ENCODE measurements around the gene SULT2B1.

SULT2B1 gene

GRCh38 chr19:48635966-48636858 is 84.2 kb downstream of the SULT2B1 start:
- no peak for DNase-seq (ENCODE audit: low read depth)
- peak overlapping the region; percentile 60 for H3K4me3 ChIP-seq (replicated peaks; ENCODE audit: low read depth, low read length)
- no peak for TF ChIP-seq CTCF (IDR thresholded peaks at IDR 0.05; ENCODE audit: low read length, missing control alignments)

GRCh38 chr19:48636859-48637448 is 85.0 kb downstream of the SULT2B1 start, which contains the start of gene DBP:
Gene DBP (minus strand): TSS chr19:48637379. CDS start chr19:48636994, 385 bp downstream.
- TF ChIP-seq CTCF (IDR thresholded peaks at IDR 0.05; ENCODE audit: low read length, missing control alignments), result no peak
- DNase-seq (ENCODE audit: low read depth), result no peak
- H3K4me3 ChIP-seq (replicated peaks; ENCODE audit: low read depth, low read length), result peak within 1 kb of the TSS; percentile 60

- H3K4me3 ChIP-seq (replicated peaks; ENCODE audit: low read depth, low read length), result peak overlapping the region; percentile 60
- TF ChIP-seq CTCF (IDR thresholded peaks at IDR 0.05; ENCODE audit: low read length, missing control alignments), result no peak
Observed at GRCh38 chr19:48637449-48637947, 85.5 kb downstream of the SULT2B1 start.

GRCh38 chr19:48637948-48638830 is 86.2 kb downstream of the SULT2B1 start:
- DNase-seq (ENCODE audit: low read depth), result peak; percentile 98
- peak; percentile 3 for TF ChIP-seq CTCF (IDR thresholded peaks at IDR 0.05; ENCODE audit: low read length, missing control alignments)
- peak overlapping the region; percentile 60 for H3K4me3 ChIP-seq (replicated peaks; ENCODE audit: low read depth, low read length)

More at GRCh38 chr19:48637449-48637947, 85.5 kb downstream of the SULT2B1 start:
- peak; percentile 100 for DNase-seq (ENCODE audit: low read depth)

GRCh38 chr19:48638831-48639381 is 86.9 kb downstream of the SULT2B1 start:
- no peak for DNase-seq (ENCODE audit: low read depth)
- H3K4me3 ChIP-seq (replicated peaks; ENCODE audit: low read depth, low read length), result no peak overlapping the region
- no peak for TF ChIP-seq CTCF (IDR thresholded peaks at IDR 0.05; ENCODE audit: low read length, missing control alignments)

Measured in fibroblast of pulmonary artery (primary cell).